Superior temporal gyrus (tissue), 1 donor: Measurements from ENCODE around the gene GNAT2.

Experiments
- DNase-seq: peaks from one replicate; pipeline ENCODE4 v3.0.0-alpha.2; 2016; ENCODE audit errors: extremely low spot score

The GNAT2 gene

DNA sequence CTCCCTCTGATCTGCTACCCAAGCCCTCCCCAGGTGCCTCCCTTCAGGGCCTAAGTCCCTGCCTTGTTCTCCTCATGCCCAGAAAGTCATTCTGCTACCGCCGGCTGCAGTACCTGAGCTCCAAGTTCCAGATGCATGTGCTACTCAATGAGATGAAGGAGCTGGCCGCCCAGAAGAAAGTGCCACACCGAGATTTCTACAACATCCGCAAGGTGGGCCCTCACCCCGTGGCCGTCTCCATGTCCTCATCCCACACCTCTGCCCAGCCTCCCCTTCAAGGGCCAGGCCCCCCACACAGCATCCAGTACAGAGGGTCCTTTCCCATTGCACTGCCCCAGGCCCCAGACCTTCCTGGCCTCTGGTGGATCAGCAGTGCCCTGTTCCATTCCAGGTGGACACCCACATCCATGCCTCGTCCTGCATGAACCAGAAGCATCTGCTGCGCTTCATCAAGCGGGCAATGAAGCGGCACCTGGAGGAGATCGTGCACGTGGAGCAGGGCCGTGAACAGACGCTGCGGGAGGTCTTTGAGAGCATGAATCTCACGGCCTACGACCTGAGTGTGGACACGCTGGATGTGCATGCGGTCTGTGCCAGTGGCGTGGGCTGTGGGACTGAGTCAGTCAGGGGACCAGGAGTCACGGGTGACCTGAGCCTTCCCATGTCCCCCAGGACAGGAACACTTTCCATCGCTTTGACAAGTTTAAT, 8.4 kb upstream of the GNAT2 start:
- DNase-seq: no peak

DNA sequence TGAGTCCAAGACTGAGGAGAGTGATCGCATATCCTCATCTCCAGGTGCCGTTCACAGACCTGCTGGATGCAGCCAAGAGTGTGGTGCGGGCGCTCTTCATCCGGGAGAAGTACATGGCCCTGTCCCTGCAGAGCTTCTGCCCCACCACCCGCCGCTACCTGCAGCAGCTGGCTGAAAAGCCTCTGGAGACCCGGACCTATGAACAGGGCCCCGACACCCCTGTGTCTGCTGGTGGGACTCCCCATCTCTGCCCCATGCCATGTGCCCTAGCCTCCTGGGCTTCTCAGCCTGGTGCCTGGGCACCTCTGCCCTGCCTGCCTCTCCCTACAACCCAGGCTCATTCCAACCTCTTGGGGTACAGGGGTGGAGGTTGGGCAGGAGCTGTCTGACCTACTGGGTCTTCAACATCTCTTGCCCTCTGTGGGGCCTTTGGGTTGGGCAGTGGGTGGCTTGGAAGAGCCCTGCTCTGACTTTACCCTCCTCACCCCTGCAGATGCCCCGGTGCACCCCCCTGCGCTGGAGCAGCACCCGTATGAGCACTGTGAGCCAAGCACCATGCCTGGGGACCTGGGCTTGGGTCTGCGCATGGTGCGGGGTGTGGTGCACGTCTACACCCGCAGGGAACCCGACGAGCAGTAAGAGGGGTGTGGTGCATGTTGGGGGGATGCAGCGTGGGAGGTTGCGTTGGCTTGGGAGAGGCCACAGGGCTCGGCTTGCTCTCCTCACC, 7.4 kb upstream of the GNAT2 start:
- DNase-seq: no peak

DNA sequence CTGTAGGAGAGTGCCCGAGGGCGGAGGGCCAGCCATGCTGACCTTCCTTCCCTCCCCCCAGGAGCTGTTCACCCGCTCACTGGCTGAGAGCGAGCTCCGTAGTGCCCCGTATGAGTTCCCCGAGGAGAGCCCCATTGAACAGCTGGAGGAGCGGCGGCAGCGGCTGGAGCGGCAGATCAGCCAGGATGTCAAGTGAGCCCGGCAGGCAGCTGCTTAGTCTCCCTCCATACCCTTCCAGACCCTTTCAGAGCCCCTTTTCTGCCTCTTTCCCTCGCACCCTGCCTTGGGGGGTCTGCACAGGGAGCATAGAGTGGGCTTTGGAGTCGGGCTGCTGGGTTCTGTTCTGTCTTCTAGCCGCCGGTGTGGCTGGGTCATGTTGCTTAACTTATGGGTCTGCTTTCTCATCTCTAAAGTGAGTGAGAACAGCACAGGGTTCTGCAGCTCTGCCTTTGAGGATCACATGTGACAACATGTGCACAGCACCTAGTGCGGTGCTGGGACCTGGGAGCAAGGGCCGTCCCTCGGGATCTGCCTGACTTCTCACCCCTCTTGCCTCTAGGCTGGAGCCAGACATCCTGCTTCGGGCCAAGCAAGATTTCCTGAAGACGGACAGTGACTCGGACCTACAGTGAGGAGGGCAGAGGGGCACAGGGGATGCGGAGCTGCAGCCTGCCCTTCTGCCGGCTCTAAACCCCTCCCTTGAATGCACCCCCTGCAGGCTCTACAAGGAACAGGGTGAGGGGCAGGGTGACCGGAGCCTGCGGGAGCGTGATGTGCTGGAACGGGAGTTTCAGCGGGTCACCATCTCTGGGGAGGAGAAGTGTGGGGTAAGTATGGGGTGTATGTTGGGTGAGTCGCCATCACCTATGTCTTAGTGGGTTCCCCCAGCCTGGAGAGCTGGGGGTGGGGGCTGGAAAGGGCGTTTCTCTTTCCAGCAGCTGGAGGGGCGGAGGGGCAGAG, 6.5 kb upstream of the GNAT2 start:
- no peak for DNase-seq

DNA sequence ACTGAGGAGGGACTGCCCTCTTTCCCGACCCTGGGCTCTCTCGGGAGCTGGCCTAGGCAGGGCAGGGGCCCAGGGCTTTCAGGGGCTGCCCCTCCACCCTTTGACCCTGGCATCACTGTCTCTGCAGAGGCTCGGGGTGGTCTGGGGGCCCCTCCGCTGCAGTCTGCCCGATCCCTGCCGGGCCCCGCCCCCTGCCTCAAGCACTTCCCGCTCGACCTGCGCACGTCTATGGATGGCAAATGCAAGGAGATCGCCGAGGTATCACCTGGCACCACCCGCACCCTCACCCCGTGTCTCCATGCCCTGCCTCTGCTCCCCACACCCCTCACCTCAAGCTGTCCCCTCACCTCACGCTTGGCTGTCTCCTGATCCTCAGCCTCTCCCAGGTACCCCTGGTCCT, 5.8 kb upstream of the GNAT2 start:
- no peak for DNase-seq

DNA sequence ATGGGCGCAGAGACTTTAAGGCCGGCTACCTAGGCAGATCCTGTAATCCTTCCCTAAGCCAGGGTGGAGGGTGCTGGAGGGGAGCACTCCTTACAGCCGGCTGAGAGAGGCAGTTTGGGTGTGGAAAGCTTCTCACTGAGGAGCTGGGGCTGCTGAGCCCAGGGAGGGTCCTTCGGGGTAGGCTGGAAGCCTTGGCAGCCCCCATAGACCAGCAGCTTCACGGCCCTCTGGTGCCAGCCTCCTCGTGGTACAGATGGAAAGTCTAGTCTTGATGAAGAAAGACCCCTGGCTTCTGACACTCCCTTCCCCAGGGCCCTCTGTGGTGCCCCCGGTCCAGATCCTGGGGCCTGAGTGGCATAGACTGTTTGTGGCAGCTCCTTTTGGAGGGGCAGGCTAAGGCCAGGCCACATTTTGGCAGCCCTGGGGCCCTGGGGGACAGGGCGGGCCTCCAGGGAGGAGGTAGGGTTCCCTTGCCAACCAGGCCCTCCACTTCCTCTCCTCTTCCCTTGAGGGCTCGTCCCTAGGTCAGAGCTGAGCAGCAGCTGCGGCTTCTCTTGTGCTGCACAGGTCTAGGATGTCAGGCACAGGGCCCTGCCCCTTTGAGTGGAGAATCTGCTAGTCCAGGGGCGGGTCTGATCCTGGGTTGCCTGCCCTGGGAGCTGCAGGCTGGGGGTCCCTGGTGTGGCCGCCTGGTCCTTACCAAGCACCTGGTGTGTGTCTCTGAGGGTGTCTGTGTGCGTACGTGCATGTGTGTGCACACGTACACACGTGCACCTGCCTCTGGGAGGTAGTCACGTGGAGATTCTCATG, 5.0 kb upstream of the GNAT2 start:
- DNase-seq: no peak

DNA sequence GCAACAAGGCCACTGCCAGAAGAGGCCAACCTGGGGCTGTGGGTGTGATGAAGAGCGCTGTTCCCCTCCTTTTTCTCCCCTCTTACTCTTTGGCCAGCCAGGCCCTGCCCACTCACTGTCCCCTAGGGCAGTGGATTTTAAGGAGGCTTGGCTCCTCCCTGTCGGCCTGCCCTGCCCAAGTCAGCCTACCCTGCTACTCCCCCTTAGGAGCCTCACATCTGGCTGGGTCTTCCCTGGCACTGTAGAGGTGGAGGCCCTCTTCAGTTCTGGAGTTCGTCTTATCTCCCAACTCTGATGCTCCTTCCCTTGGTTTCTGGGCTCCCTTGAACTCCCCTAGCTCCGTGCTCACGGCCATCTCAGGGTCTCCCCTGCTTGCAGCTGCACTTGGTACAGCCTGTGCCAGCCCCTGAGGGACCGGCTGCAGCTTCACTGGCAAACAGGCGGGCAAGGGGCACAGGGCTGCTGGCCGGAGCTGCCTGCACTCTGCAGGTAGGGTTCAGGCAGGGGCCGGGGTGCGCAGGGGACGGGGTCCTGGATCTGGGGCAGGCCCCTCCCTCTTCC, 4.3 kb upstream of the GNAT2 start:
- peak; percentile 37 for DNase-seq

DNA sequence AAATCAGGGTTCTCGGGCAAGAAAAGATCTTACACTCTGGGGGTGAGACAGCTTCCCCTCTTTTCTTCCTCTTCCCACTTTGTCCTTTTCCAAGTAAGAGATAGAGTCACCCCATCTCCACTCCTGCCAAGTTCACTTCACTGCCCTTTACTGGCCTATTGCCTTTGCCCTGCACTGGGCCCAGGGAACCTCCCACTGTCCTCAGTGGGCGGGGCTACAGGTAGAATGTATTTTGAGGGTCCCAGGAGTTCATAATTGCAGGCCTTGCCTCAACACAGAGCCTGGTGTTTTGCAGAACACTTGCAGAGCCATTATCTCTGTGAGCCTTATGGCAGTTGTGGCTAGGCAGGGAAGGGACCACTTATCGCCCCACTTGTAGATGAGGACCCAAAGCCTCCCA, 3.5 kb upstream of the GNAT2 start:
- DNase-seq: no peak

DNA sequence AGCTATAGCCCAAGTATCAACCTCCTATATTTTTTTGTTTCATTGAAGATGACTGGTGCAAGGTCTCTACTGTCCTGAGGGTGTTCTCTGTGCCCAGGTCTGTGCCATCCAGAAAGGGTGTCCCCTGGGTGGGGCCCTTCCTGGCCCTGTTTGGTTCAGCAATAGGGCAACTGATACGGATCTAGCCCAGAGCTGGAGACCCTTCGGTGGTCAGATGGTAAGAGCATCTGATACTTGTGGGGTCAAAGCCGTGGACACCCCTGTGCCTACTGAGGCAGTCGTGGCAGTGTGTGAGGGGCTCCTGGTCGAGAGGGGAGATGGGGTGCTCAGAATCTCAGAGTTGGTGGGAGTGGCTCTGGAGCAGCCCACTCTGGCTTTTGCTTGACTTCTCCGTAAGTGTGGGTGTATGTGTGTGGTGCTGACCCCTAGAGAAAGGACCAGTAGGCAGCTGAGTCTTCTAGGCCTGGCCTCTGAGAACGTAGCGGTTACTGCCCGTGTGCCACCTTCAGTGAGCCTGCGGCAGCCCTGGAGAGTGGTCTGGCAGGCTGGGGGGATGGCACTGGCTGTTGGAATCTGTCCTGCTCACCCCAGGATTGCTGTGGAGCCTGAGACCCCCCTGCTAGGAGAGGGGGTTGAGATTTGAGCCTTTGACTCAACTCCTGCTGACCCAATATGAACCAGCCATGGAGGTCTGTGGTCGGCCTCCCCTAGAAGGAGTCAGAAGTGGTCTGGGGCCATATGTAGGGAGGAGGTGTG, 2.9 kb upstream of the GNAT2 start:
- DNase-seq: no peak

DNA sequence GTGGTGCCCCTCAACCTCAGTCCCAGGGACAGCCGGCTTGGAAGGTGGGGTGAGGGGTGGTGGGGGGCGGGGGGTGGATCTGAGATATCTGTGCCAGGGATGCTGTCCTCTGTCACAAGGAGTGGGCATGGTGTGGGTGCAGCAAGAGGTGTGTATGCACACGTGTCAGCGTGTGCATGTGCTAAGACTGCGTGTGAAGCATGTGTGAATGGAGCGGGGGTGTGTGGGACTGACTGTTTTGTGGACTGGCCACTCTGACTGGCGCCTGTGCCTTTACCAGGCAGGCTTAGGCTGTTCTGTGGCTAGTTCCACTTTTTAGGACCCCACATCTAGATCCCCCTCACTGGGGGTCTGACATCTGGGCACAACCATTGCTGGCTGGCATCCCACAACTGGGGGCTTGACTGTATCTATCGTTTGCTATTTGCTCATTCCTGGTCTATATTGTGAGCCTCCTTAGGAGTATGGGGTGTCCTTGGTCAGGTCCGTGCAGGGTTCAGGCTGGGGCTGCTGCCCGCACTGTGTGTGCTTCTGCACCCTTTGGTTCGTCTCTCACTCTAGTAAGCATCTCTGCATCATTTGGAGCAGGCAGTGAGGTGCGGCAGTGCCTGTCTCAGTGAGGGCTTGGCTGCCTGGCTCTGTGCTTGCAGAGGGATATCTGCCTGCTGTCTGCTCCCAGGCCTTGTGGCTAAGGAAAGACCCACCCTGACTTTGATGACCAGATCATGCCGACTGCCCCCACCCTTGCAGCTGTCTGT, 2.1 kb upstream of the GNAT2 start:
- DNase-seq: no peak

DNA sequence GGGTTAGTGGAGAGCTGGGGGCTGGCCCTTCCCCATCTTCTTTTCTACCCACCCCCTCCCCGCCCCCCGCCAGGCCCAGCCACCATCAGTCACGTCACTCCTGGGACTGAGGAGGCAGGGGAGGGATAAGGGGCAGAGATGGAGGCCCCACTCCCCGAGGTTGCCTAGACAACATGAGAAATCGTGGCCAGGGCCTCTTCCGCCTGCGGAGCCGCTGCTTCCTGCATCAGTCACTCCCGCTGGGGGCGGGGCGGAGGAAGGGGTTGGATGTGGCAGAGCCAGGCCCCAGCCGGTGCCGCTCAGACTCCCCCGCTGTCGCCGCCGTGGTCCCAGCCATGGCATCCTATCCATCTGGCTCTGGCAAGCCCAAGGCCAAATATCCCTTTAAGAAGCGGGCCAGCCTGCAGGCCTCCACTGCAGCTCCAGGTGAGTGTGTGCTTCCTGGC, 1.4 kb upstream of the GNAT2 start:
- peak; percentile 89 for DNase-seq

DNA sequence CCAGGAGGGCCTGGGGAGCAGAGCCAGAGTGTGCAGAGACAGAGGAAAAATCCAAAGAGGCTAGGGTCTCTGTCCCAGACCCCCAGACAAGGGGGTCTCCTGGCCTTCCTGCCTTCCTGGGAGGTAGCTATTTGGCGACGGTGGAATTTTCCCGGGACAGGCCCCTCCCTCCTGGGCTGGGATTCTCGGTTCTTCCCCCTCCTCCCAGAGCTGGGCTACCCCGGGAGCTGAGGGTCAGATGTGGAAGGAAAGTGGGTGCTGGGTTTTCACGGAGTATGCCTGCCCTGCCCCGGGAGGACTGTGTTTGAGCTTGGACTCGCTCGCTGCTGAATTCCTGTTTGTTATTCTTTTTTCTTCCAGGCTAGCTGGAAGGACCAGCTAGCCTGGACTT, 980 bp upstream of the GNAT2 start:
- DNase-seq: peak; percentile 37

DNA sequence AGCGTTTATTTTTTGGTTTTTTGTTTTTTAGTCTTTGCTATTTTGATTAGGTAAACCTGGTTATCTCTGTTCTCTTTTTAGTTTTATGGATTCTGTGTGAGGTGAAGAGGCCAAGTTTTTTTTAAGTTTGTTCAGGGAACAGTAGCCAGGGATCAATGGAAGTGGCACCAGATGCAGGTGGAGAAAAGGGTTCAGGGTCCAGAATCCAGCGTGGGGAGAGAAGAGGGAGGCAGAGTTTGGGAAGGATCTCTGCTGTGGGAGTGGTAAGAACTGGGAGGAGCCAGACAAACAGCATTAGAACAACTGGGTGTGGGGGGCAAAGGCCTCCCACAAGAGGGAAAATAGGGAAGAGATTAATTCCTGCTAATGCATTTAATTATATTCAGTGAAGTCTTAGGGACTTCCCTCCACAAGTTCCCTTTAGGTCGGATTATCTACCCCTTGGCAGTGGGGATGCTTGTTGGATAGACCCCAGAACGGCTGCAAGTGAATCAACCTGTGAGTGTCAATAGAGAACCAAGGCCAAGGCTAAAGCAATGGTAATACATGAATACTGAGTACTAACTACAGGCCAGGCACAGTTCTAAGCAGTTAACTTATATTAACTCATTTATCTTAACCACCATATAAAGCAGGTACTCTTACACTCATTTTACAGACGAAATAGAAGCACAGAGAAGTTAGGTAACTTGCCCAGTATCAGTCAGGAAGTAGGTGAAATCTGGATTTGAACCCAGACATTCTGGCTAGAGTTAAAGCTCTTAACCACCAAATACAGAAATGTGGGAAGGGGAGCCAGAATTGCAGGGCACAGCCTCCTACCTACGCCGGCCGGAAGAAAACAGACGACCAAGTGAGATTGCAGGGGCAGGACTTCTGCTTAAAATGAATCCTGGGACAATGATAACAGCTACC, 498 bp downstream of the GNAT2 start:
- DNase-seq: no peak

DNA sequence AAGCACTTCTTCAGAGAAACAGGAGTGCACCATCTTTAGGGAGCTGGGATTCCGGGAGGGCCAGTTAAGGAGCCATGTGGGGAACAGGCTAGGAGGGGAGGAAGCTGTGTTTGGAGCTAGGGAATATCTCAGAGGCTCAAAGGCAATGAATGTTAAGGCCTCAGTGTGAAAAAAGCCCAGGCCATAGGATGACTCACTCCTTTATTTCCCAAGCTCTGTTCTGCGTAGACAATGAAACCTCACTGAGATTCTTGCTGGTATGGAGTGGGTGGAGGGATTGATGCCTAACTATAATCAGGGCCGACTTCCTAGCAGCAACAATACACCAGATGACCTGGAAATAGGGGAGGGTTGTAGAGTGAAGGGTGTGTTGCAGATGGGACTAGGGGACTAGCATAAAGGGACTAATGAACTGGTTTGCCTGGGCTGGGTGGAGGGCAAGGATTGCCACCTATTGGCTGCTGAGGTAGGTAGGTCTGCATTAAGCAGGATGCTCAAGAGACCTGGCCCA, 2.1 kb downstream of the GNAT2 start:
- DNase-seq: no peak

DNA sequence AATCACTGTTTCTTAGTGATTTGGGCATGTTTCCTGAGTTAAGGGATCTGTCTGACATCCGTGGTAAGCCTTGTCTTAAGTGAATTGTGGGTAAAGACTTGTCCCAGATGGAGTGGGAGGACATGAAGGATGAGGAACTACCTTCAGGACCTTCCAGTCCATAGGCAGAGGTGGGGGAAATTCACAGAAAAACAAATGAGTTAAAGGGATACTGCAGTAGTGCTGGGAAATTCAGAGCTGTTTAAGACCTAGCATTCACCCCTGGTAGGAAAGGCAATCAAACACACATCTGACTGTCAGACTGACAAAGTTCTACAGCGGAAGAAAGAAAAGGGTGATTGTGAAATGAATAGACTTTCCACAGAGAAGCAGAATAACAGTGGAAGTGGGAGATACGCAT, 3.0 kb downstream of the GNAT2 start:
- no peak for DNase-seq

DNA sequence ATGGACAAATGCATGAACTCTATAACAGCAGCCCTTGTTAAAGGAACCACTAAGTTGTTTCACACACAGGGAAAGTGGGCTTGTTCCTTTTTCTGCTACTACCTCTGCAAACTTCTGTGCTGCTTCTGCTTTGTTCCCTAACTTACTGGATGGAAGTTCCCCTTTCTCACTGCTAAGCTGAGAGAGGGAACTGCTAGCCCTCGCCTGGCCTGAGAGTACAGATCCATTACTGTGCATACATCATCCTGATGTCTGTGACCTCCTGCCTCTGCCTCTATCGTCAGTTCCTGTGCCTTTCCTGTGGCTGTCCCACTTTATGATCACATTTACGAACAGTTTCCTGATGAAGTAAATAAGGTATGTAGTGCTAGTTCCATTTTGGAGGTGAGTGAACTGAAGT, 3.5 kb downstream of the GNAT2 start:
- no peak for DNase-seq

DNA sequence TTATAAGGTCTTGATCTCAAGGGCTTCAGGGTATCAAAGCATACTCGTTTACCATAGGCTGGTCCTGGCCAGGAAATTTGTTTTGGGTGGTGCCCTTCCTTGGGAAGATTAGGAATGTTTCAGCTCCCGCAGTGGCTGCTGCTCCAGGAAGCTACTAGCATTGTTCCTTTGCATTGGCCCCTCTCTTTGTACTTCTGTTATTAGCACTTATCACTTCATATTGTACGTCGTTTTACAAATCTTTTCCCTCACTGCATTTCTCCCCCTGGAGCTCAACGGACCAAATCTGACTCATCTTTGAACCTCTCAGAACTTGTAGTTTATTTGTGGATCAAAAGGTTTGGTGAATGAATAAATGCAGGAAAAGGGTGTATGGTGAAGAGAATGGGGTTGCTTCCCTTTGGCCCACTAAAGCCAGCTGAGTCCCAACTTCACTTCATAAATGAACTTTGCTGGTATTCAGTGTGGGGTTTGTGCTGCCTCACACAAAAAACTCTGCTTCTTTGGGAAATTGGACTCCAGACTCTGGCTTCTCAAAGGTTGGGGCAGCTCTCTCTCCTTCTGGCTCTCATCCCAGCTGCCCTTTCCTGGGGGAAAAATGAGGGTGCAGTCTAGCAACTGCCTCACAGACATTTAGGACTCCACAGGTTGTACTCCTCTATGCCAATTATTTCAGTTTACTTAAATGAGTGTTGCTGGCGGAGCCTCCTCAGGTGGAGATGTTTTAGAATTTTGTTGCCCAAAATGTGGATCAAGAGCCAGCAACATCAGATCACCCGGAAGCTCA, 5.9 kb downstream of the GNAT2 start:
- DNase-seq: no peak

DNA sequence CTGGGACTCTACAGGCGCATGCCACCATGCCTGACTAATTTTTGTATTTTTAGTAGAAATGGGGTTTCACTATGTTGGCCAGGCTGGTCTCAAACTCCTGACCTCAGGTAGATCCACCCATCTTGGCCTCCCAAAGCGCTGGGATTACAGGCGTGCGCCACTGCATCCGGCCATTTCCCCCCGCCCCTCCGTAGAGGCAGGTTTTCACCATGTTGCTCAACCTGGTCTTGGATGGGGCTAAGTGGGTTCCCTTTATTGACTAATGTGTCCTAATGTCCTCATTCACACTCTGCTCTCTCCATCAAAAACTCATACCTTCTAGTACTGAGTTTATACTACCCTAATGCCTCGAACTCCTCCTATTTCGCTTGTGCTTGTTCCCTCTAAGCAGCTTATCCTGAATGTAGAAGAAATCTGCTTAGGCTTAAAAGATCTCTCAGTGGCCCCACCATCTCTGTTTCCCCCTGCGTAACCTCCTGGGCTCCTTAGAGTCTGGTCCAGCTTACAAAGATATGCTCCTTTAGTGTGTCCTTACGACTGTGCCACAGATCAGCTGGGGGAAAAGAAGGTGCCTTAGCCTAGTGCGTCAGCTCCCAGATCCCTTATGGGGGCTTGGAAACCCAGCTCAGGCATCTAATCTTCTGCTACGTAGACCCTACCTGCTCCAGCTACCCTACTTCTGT, 8.0 kb downstream of the GNAT2 start:
- DNase-seq: no peak
